HG03354 (cell line): ENCODE results near the gene CCDC197.
A peak's percentile ranks its signal among the peaks of the same experiment; 100 is the strongest.

ENCODE experiments used
- ATAC-seq: cut with Tn5 transposase; IDR thresholded peaks from one replicate; pipeline ENCODE4 v1.9.1; 2021; ENCODE audit warnings: mild to moderate bottlenecking; ENCODE audit not compliant: unreplicated experiment, poor library complexity, severe bottlenecking

The CCDC197 gene

GRCh38 chr14:93976477-93977057, 20.5 kb upstream of the CCDC197 start, which contains the start of gene ASB2:
Gene ASB2 (minus strand): TSS chr14:93976570. CDS start chr14:93964539, 12,031 bp downstream.
- ATAC-seq, result peak; percentile 9

GRCh38 chr14:93977171-93977570, 19.9 kb upstream of the CCDC197 start:
- no peak for ATAC-seq

- peak; percentile 69 for ATAC-seq
Observed at GRCh38 chr14:93977790-93978581, 19.1 kb upstream of the CCDC197 start.

- peak; percentile 4 for ATAC-seq
Observed at GRCh38 chr14:93978735-93979134, 18.4 kb upstream of the CCDC197 start.

- no peak for ATAC-seq
Observed at GRCh38 chr14:93980456-93981201, 16.5 kb upstream of the CCDC197 start.

- no peak for ATAC-seq
Observed at GRCh38 chr14:93981316-93982229, 15.5 kb upstream of the CCDC197 start.

GRCh38 chr14:93982230-93983007, 14.7 kb upstream of the CCDC197 start:
- no peak for ATAC-seq

GRCh38 chr14:93984070-93984469, 13.0 kb upstream of the CCDC197 start:
- ATAC-seq, result no peak

- no peak for ATAC-seq
Observed at GRCh38 chr14:93984987-93985410, 12.1 kb upstream of the CCDC197 start.

GRCh38 chr14:93986955-93987354, 10.1 kb upstream of the CCDC197 start:
- no peak for ATAC-seq

- ATAC-seq, result no peak
Observed at GRCh38 chr14:93987376-93987775, 9.7 kb upstream of the CCDC197 start.

- no peak for ATAC-seq
Observed at GRCh38 chr14:93987815-93988476, 9.2 kb upstream of the CCDC197 start.

GRCh38 chr14:93989939-93990338, 7.2 kb upstream of the CCDC197 start:
- peak; percentile 76 for ATAC-seq

GRCh38 chr14:93991212-93991611, 5.9 kb upstream of the CCDC197 start:
- ATAC-seq, result no peak

- no peak for ATAC-seq
Observed at GRCh38 chr14:93991649-93992048, 5.5 kb upstream of the CCDC197 start.

GRCh38 chr14:93993382-93993781, 3.7 kb upstream of the CCDC197 start:
- ATAC-seq, result no peak

GRCh38 chr14:93994919-93995682, 2.0 kb upstream of the CCDC197 start:
- no peak for ATAC-seq
